Erythroblast (primary cell): ENCODE results near the gene PDSS1.

Experiments used
- GATA1 ChIP-seq: IDR thresholded peaks from 2 replicates; pipeline ENCODE4 v1.6.1; 2011; ENCODE audit warnings: low read depth, mild to moderate bottlenecking, control low read depth, low read length, moderate library complexity
- POLR2A ChIP-seq: IDR thresholded peaks from 2 replicates; pipeline ENCODE4 v1.6.1; 2011; ENCODE audit warnings: mild to moderate bottlenecking, low read length

GRCh38 chr10:26759008-26759407, 61.5 kb downstream of the PDSS1 start:
- TF ChIP-seq POLR2A (no peak), GATA1 (no peak)
